HTERT RPE-1 (cell line): ENCODE measurements around the gene DNAH11.
"Not testable (repeated sequence)": the region's sequence is repeated elsewhere in the genome, so short reads cannot be mapped to it uniquely, and the experiment has no call there.

Experiments used
- in situ Hi-C: fragments of 300-500 bp; cut with MboI; formaldehyde crosslinking; loops from 4 replicates; pipeline ENCODE4 v1.14.3; 2020; ENCODE audit warnings: low sequenced_read_pairs

Gene DNAH11, protein sequence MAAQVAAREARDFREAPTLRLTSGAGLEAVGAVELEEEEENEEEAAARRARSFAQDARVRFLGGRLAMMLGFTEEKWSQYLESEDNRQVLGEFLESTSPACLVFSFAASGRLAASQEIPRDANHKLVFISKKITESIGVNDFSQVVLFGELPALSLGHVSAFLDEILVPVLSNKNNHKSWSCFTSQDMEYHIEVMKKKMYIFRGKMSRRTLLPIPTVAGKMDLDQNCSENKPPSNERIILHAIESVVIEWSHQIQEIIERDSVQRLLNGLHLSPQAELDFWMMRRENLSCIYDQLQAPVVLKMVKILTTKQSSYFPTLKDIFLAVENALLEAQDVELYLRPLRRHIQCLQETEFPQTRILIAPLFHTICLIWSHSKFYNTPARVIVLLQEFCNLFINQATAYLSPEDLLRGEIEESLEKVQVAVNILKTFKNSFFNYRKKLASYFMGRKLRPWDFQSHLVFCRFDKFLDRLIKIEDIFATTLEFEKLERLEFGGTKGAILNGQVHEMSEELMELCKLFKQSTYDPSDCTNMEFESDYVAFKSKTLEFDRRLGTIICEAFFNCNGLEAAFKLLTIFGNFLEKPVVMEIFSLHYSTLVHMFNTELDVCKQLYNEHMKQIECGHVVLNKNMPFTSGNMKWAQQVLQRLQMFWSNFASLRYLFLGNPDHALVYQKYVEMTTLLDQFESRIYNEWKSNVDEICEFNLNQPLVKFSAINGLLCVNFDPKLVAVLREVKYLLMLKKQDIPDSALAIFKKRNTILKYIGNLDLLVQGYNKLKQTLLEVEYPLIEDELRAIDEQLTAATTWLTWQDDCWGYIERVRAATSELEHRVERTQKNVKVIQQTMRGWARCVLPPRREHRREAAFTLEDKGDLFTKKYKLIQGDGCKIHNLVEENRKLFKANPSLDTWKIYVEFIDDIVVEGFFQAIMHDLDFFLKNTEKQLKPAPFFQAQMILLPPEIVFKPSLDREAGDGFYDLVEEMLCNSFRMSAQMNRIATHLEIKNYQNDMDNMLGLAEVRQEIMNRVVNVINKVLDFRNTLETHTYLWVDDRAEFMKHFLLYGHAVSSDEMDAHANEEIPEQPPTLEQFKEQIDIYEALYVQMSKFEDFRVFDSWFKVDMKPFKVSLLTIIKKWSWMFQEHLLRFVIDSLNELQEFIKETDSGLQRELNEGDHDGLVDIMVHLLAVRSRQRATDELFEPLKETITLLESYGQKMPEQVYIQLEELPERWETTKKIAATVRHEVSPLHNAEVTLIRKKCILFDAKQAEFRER (N-terminal part only)

DNA sequence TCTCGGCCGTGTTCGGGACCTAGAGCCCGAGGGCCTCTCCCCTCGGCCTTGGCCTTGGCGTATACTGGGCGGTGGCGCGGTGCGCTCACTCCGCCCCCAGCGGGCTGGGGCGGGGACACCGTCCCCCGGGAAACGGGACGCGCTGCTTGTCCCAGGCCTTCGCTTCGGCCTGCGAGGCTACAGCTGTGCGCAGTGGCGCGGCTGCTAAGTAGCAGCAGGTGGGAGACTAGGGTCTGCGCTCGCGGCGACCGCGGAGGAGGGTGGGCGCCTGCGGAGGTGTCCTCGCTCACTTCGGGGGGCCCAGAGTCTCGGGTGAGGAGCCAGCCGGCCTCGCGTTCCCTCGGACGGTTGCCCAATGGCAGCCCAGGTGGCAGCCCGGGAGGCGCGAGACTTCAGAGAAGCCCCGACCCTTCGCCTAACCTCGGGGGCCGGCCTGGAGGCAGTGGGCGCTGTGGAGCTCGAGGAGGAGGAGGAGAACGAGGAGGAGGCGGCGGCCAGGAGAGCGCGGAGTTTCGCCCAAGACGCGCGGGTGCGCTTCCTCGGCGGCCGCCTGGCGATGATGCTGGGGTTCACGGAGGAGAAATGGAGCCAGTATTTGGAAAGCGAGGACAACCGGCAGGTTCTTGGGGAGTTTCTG is at the start of gene DNAH11:
Gene DNAH11 (plus strand): TSS at position 149 of the 637 bp plus-strand sequence. CDS start 207 bp downstream, at position 356.
- in situ Hi-C loops, result no loop called here

DNA sequence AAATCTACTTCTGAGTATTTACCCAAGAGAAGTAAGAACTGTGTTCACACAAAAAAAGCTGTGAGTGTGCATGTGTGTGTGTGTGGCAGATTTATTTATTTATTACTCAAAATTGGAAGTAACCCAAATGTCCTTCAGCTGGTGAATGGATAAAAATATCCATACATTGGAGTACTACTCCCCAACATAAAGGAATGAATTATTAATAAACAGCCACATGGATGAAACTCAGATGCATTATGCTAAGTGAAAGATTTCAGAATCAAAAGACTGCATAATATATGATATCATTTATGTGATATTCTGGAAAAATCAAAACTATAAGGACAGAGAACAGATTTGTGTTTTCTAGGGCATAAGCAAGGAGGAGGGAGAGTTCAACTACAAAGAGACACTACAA is 47.1 kb upstream of the DNAH11 start:
- in situ Hi-C loops, result no loop called here

DNA sequence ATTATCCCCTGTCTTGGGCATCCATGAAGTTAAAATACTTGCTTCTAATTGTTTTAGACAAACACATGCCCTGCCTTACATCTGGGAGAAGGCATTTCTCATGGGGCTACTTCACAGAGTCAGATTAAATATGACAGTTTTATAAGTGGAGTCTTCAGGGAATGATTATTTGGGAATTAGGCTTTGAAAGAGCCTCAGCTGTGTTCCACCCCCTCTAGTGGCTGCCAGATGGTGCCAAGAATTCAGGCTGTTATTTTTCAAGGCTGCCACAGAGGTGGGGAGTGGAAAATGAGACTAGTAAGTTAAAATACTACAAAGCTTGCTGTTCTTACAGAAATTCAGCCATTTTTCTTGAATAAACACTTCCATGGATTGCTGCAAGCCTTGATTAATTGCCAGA is 45.8 kb upstream of the DNAH11 start:
- in situ Hi-C loops, result no loop called here

DNA sequence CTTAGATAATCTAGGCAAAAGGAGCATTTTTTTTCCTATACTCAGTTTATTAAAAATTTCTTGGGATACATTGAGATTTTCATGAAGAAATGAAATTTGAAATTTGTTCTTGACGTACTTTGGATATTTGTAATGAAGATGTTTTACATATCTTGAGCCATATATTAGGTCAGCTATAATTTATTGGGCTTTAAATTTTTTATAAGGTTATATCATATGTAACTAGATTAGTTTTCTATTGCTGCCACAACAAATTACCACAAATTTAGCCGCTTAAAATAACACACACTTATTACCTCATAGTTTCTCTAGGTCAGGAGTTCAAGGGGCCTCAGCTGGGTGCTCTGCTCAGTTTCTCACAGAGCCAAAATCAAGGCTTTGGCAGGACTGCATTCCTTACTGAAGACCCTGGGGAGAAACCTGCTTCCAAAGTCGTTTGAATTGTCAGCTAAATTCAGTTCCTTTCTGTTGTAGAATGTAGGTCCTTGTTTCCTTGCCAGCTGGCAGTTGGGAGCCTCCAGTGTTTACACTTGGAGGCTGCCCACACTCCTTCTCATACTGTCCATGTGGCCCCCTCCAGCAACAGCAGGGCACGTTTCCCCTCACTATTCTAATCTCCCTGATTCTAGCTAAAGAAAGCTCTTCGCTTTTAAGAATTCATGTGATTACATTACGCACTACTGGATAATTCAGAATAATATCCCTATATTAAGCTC is 42.6 kb upstream of the DNAH11 start:
- in situ Hi-C loops, result no loop called here

DNA sequence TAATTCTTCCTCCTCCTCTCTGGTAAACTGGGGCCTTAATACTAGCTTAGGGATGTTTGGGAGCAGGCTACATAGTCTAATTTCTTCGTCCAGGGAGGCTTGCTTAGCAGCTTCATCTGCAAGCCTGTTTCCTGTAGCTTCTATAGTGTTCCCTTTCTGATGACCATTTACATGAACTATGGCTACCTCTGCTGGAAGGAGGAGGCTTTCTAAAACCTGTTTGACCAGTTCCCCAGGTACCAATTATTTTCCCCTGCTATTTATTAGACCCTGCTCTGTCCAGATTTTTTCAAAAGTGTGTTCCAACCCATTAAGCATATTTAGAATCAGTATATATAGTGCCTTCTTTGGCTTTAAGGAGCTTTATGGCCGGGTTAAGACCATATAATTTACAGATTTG is 38.8 kb upstream of the DNAH11 start:
- in situ Hi-C loops, result no loop called here

DNA sequence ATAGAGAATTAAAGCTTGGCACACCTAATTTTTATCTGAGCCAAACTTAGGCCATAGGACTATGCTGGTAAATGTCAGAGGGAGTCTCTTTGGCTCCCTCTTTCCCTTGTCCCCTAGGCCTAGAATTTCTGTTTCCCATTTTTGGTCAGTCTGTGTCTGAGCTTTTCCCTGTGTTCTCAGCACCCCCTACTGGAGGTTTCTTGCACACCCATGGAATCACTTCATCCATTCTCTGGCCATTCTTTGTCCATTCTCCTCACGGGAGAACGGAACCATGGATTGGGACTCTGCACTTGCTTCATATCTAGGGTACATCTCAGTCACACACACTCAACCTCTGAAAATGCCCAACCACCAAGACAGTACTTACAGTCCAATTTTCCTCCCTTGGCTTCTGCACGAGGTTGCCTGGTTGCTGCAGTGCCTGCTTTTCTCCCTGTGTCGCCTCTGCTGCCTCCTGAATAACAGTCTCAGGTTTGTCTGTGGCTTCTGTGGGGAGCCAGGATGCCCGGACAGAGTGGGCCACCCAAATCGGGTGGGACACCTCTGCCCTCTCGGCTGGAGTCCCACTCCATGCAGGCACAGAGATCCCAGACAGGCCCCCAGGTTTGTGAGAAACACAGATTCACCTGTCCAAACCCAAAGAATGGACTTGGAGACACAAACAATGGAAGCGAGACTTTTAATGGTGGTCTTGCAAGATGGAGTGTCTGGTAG is 35.1 kb upstream of the DNAH11 start:
- in situ Hi-C loops, result no loop called here

DNA sequence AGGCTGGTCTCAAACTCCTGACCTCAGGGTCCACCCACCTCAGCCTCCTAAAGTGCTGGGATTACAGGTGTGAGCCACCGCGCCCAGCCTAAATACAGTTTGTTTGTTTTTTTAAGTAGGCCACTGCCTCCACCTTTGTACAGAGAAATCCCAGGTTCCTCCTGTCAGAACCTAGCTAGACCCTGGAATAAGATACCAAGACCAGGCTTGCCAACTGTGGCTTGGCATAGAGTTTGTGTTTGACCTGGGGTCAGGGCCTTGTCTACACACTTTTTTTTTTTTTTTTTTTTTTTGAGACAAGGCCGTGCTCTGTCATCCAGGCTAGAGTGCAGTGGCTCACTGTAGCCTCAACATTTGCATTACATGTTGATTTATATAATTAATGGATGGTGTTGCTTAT is 34.3 kb upstream of the DNAH11 start:
- in situ Hi-C loops, result no loop called here

DNA sequence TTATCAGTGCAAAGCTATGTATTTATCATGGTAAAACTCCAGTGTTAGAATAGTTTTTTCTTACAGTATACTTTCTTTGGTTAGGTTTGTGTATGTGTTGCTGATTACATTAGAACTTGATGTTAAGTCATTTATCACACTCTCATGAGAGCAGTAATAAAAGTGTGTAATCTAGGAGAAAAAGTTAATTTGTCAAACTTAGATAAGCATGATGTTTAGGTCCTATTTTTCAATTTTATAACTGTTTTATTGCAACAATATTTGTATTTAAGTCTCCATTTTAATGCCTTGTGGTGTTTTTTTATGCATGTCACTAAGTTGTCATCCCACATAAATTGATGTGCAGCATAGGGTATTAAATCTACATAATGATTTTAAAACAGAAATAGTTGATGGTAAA is 28.8 kb upstream of the DNAH11 start:
- in situ Hi-C loops, result no loop called here

DNA sequence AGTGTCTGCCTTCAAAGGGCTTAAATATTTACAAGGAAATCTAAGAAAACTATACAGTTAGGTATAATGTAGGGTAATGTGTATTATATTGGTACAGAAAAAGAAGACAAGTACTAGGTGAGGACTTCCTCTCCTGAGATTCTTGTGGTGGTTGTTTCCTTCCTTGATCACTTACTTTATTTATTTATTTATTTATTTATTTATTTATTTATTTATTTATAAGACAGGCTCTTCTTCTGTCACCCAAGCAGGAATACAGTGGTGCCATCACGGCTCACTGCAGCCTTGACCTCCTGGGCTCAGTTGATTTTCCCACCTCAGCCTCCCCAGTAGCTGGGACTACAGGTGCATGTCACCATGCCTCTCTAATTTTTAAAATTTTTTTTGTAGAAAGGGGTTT is 18.2 kb upstream of the DNAH11 start:
- in situ Hi-C loops, result no loop called here

DNA sequence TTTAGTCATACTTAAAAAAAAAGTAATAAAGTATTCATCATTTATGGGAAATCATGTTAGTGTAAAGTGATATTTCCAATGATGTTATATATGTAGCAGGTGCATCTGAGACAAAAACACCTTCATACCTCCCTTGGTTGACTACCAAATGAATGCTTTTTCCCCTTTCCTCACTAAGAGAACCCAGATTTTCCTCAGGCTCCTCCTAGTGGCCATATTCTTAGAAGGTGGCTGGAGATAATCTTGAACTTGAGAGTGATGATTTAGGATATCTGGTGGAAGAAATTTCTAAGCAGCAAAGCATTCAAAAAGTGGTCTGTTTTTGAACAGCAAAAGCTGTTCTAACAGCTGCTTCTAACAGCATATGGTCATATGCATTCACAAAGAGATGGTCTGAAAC is 16.8 kb upstream of the DNAH11 start:
- in situ Hi-C loops, result no loop called here

DNA sequence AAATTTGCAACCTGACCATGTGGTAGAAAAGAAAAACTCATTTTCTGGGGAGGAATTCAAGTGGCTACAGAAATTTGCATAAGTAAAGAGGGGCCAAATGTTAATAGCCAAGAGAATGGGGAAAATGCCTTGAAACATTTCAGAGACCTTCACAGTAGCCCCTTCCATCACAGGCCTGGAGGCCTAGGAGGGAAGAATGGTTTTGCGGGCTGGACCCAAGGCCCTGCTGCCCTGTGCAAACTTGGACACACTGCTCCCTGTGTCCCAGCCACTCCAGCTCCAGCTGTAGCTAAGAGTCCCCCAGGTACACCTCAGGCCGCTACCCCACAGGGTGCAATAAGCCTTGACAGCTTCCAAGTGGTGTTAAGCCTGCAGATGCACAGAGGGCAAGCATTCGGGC is 16.4 kb upstream of the DNAH11 start:
- in situ Hi-C loops, result no loop called here

DNA sequence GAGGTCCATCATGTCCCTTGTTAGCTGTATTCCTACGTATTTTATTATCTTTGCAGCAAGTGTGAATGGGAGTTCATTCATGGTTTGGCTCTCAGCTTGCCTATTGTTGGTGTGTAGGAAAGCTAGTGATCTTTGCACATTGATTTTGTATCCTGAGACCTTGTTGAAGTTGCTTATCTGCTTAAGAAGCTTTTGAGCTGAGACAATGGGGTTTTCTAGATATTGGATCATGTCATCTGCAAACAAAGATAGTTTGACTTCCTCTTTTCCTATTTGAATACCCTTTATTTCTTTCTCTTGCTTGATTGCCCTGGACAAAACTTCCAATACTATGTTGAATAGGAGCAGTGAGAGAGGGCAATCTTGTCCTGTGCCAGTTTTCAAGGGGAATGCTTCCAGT is 10.4 kb upstream of the DNAH11 start:
- in situ Hi-C loops, result not testable (repeated sequence)

DNA sequence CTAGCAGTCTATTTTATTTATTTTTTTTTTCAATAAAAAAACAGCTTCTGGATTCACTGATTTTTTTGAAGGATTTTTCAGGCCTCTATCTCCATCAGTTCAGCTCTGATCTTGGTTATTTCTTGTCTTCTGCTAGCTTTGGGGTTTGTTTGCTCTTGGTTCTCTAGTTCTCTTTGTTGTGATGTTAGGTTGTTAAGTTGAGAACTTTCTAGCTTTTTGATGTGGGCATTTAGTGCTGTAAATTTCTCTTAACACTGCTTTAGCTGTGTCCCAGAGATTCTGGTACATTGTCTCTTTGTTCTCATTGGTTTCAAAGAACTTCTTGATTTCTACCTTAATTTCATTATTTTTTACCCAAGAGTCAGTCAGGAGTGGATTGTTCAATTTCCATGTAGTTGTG is 9.2 kb upstream of the DNAH11 start:
- in situ Hi-C loops, result not testable (repeated sequence)

DNA sequence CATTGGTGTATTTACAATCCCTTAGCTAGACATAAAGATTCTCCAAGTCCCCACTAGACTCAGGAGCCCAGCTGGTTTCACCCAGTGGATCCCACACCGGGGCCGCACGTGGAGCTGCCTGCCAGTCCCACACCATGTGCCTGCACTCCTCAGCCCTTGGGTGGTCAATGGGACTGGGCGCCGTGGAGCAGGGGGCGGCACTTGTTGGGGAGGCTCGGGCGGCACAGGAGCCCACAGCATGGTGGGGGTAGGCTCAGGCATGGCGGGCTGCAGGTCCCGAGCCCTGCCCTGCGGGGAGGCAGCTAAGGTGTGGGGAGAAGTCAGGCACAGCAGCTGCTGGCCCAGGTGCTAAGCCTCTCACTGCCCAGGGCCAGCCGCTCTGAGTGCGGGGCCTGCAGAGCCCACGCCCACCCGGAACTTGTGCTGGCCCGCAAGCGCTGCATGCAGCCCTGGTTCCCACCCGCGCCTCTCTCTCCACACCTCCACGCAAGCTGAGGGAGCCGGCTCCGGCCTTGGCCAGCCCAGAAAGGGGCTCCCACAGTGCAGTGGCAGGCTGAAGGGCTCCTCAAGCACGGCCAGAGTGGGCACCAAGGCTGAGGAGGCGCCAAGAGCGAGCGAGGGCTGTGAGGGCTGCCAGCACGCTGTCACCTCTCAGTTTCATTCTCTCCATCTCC is 6.3 kb upstream of the DNAH11 start:
- in situ Hi-C loops, result not testable (repeated sequence)

DNA sequence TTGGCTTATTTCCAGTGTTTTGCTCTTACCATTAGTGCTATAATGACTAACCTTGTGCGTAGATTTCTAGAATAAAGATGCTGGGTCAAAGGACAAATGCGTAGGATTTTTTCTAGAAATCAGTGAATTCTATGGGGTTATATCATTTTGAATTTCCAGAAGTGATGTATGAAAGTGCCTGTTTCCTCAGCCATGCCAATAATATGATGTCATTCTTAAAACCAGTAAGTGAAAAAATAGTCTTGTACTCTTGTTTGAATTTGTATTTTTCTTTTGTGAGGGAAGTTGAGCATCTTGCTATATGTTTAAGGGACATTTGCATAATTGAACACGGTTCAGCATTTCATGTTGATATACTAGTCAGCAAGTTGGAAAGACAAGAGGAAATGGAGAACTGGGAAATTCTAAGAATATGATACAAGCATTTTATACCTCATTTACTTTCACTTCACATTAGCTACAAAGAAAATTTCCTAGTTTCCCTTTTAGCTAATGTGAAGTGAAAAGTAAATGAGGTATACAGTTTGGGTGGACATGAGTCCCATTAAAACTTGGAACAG is 3.8 kb upstream of the DNAH11 start:
- in situ Hi-C loops, result no loop called here

DNA sequence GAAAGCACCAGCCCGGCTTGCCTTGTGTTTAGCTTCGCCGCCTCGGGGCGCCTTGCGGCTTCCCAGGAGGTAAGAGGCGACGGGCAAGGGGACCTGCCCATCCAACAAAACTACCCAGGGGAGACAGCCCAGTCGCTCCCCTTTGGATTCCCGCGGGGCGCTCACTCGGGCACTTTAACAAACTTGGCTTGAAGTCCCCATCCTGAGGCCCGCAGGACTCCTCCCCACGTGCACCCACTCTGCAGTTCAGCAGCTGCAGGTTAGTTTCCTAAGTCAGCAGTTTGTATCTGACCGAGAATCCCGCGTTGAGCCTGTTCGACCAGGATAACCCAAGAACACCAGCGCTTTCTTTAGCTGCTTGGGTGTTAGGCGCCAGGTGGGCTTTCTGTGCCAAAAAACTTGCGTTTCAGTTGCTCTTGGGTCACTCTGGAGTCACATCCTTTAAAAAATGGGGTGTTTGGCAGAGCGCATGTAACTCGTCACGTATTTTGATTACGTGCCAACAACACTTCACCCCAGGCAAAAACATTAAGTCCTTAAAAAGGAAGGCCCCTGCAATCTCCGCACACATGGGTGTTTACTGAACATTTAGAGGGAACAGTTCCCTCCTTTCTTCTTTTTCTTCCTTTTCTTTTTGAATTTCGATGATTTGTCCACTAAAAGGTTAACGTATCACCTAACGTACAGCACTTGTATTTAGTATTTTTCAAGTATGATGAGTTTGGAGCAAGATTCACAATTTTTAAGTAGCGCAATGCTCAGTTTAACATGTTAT is 876 bp downstream of the DNAH11 start:
- in situ Hi-C loops, result no loop called here

DNA sequence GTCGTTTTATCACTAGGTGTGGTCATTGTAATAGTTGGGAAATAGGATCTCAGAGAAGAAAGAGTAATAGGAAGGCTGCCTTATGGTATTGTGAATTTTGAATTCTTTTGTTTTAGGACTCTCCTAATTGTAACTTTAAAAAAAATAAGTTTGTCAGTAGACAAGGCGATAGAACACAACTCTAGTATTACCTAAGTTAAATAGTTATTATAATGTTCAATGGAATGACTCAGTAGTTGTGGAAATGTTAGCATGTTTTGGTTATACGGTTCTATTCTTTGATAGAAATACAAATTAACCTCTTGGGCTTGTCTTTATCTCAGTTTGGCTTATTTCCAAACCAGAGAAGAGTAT is 1.4 kb downstream of the DNAH11 start:
- in situ Hi-C loops, result no loop called here

DNA sequence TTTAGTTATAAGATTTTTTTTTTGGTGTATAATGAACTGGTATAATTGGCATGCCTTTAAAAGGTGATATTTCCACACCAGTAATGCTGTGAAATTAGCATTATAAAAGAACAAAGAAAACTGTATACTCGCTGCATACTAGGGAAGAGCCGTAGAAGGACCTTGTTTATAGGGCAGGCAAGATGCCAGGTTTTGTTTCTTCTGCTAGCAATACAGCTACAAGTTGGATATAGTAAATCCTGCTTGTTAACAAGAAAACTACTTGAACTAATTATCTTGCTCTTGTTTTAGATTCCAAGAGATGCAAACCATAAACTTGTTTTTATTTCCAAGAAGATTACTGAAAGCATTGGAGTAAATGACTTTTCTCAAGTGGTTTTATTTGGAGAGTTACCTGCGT is 1.9 kb downstream of the DNAH11 start:
- in situ Hi-C loops, result no loop called here
